Transverse colon (tissue), 4 donors: ENCODE results near the gene ARHGAP42. TPM values are rescaled to one million over a fixed set of nuclear protein-coding genes. Genes with fewer than 3 reads are reported as not detected.

Experiments
- DNase-seq: peaks from one replicate; pipeline ENCODE4 v3.0.0-alpha.2; 2019
- H3K27ac ChIP-seq, 4 donors: fragments of 200-600 bp; sonication (generic); 2 replicates each; pipeline ENCODE4 v1.5.1; 2016 to 2018; ENCODE audit warnings: inconsistent platforms in 4 of 4
- H3K27me3 ChIP-seq: fragments of 200-600 bp; sonication (generic); 2 replicates; pipeline ENCODE4 v1.5.1; 2017; ENCODE audit warnings: inconsistent platforms
- H3K36me3 ChIP-seq, 4 donors: fragments of 200-600 bp; sonication (generic); 2 replicates each; pipeline ENCODE4 v1.5.1; 2017 to 2019; ENCODE audit warnings: inconsistent platforms in 4 of 4
- H3K4me1 ChIP-seq, 4 donors: fragments of 200-600 bp; sonication (generic); 2 replicates each; pipeline ENCODE4 v1.5.1; 2017 to 2020; ENCODE audit warnings: inconsistent platforms in 4 of 4
- H3K4me3 ChIP-seq, 4 donors: fragments of 200-600 bp; sonication (generic); 1 replicate in 1 of 4; 2 replicates in 3 of 4; pipeline versions ENCODE4 v1.5.1 to v1.6.1; 2017 to 2019; ENCODE audit warnings: inconsistent platforms in 4 of 4
- H3K9me3 ChIP-seq, 2 donors: fragments of 200-600 bp; sonication (generic); 2 replicates each; pipeline ENCODE4 v1.5.1; 2017 to 2019; ENCODE audit warnings: inconsistent platforms in 2 of 2
- CTCF ChIP-seq, 5 experiments: fragments of 200-600 bp in 3 of 5; fragments of 450-650 bp in 2 of 5; sonication (generic) in 3 of 5; IDR thresholded peaks; 1 replicate in 2 of 5; 2 replicates in 3 of 5; pipeline ENCODE4 v1.5.1; 2016 to 2017; ENCODE audit warnings: antibody characterized with exemption in 5 of 5, inconsistent platforms in 3 of 5, mild to moderate bottlenecking in 2 of 5, moderate library complexity in 1 of 5
- EP300 ChIP-seq: sonication (generic); formaldehyde crosslinking; IDR thresholded peaks from one replicate; pipeline ENCODE4 v1.6.1; 2017; ENCODE audit warnings: antibody characterized with exemption, low read depth
- POLR2A ChIP-seq: fragments of 450-650 bp; IDR thresholded peaks from one replicate; pipeline ENCODE4 v1.6.1; 2016; ENCODE audit warnings: antibody characterized with exemption, mild to moderate bottlenecking, moderate library complexity
- POLR2AphosphoS5 ChIP-seq, 3 donors: sonication (generic); formaldehyde crosslinking; IDR thresholded peaks; one replicate each; pipeline ENCODE4 v1.6.1; 2016; ENCODE audit warnings: antibody characterized with exemption in 3 of 3
- WGBS, 2 donors: methylation state at CpG; one replicate each; pipeline ENCODE4 v1.1.5; 2018; ENCODE audit warnings: low coverage in 1 of 2; 5-methylcytosine and 5-hydroxymethylcytosine counted together
- in situ Hi-C, 4 donors: fragments of 200-750 bp; cut with MboI; loops; one replicate each; pipeline versions ENCODE4 v1.15.0 to v1.15.1; 2017; ENCODE audit warnings: low sequenced_read_pairs in 3 of 4, low pct_ligation_motif_present in 1 of 4, low pct_unique_long_range_greater_than_20kb in 1 of 4
- intact Hi-C: fragments of 100-400 bp; cut with DNase I; formaldehyde crosslinking; loops from one replicate; pipeline ENCODE4 v1.15.1; 2023; ENCODE audit warnings: low total_unique reads
- total RNA-seq, 4 donors: library from RNA; depleted of rRNA; stranded (reverse); fragments of >200 nt; gene quantifications; one replicate each; pipeline ENCODE4 v1.1.0, GENCODE V29; 2016

The ARHGAP42 gene
- total RNA-seq, 4 donors from 2014 or later: 33.3 to 62.5 (median 40.9) TPM

GRCh38 chr11:100677796-100678195 is 9.3 kb upstream of the ARHGAP42 start:
- TF ChIP-seq CTCF (IDR thresholded peaks at IDR 0.05) (no peak), POLR2A (no peak), POLR2AphosphoS5 (IDR thresholded peaks at IDR 0.05) (no peak), EP300 (no peak)
- in situ Hi-C loops: loop anchor here in 2 of 4 donors (25.0 kb wide), 1 partner anchor 185 kb away; no protein-coding TSS in a partner anchor
- Histone ChIP-seq H3K36me3 (no peaks in the 10 kb centered on the region), H3K27me3 (no peaks in the 10 kb centered on the region), H3K4me3 (no peak overlapping the region), H3K27ac (no peak overlapping the region), H3K4me1 (peaks cover 0 to 16% (median 0%) of the 10 kb centered on the region in 4 donors), H3K9me3 (no peaks in the 10 kb centered on the region)
- WGBS, 2 donors: 76 to 100% methylated on average over 1 of the region's 1 CpG
- intact Hi-C loops: no loop called here
- DNase-seq: no peak

- no peaks in the 10 kb centered on the region for H3K36me3 ChIP-seq
- 80 to 92% methylated on average over 2 to 7 of the region's 7 CpGs for WGBS, 2 donors
- no peaks in the 10 kb centered on the region for H3K9me3 ChIP-seq
- TF ChIP-seq POLR2A (no peak), POLR2AphosphoS5 (IDR thresholded peaks at IDR 0.05) (no peak), EP300 (no peak), CTCF (IDR thresholded peaks at IDR 0.05) (no peak)
- H3K4me1 ChIP-seq: peaks cover 0 to 22% (median 2%) of the 10 kb centered on the region in 4 donors
- H3K27me3 ChIP-seq: no peaks in the 10 kb centered on the region
- intact Hi-C loops (loop anchor here (10.0 kb wide), 1 partner anchor 105 kb away; no protein-coding TSS in a partner anchor), in situ Hi-C loops (loop anchor here in 3 of 4 donors (10.0 to 25.0 kb wide), 2 partner anchors 175 to 182 kb away; no protein-coding TSS in a partner anchor)
- no peak overlapping the region for H3K27ac ChIP-seq
- no peak for DNase-seq
- no peak overlapping the region for H3K4me3 ChIP-seq
These were observed 7.0 kb upstream of the ARHGAP42 start for GRCh38 chr11:100680070-100680469.

GRCh38 chr11:100681064-100681502 is 6.0 kb upstream of the ARHGAP42 start:
- 11 to 33% methylated on average over 3 to 8 of the region's 8 CpGs for WGBS, 2 donors
- no peaks in the 10 kb centered on the region for H3K27me3 ChIP-seq
- H3K27ac ChIP-seq: peak overlapping the region in 2 of 4 donors; percentile 1 to 45
- TF ChIP-seq POLR2A: no peak
- TF ChIP-seq EP300: no peak
- peak in 1 of 3 donors; percentile 53 for TF ChIP-seq POLR2AphosphoS5 (IDR thresholded peaks at IDR 0.05)
- in situ Hi-C loops: loop anchor here in 3 of 4 donors (10.0 to 25.0 kb wide), 2 partner anchors 174 to 181 kb away; no protein-coding TSS in a partner anchor
- H3K9me3 ChIP-seq: no peaks in the 10 kb centered on the region
- DNase-seq: peak; percentile 89
- H3K4me3 ChIP-seq: no peak overlapping the region
- H3K36me3 ChIP-seq: no peaks in the 10 kb centered on the region
- intact Hi-C loops: loop anchor here (10.0 kb wide), 1 partner anchor 106 kb away; no protein-coding TSS in a partner anchor
- H3K4me1 ChIP-seq: peaks cover 0 to 22% (median 2%) of the 10 kb centered on the region in 4 donors

GRCh38 chr11:100682247-100682969 is 4.7 kb upstream of the ARHGAP42 start:
- peaks cover 0 to 27% (median 4%) of the 10 kb centered on the region in 4 donors for H3K4me1 ChIP-seq
- DNase-seq: no peak
- no peak overlapping the region for H3K4me3 ChIP-seq
- H3K27ac ChIP-seq: no peak overlapping the region
- H3K36me3 ChIP-seq: no peaks in the 10 kb centered on the region
- WGBS, 2 donors: 65 to 75% methylated on average over 2 of the region's 2 CpGs
- in situ Hi-C loops (loop anchor here in 3 of 4 donors (10.0 to 25.0 kb wide), 2 partner anchors 172 to 180 kb away; no protein-coding TSS in a partner anchor), intact Hi-C loops (loop anchor here (10.0 kb wide), 1 partner anchor 108 kb away; no protein-coding TSS in a partner anchor)
- TF ChIP-seq CTCF (IDR thresholded peaks at IDR 0.05): peak; percentile 31 to 48 (median 35)
- TF ChIP-seq EP300: no peak
- H3K9me3 ChIP-seq: no peaks in the 10 kb centered on the region
- H3K27me3 ChIP-seq: no peaks in the 10 kb centered on the region
